Measurements from ENCODE around the gene SDCCAG8.

DNA sequence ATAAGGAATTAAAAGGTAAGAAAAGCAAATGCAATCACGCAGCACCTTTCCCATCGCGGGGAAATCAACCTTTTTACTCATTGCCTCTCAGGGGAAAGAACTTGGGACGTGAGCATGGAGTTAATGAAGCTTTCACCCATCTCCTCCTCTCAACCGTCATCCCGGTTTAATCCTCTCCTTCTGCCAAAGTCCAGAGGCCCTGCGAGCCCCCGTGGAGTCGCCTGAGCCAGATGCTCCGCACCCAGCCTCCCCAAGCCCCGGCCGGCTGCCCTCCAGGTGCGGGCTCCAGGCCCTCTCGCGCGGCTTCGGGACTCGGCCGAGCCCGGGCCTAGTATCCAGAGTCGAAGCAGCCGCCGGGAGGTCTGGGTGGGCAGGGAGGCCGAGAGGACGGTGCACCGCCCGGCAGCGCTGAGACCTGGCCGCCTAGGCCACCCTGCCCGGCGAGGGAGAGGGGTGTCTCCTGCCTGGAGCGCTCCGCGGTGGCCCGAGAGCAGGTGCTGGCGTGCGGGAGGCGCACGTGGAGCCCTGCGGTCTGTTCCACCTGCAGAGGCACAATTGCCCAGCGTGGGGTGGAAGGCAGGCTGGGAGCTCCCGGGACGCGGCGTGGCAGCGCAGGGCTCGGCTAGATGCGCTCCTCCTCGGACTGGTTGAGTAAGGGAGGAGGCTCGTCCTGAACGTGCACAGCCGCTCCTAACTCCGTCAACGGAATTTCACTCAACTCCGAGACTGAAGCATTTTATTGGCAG is 218.5 kb downstream of the SDCCAG8 start:
- TF ChIP-seq, protein P1, sequence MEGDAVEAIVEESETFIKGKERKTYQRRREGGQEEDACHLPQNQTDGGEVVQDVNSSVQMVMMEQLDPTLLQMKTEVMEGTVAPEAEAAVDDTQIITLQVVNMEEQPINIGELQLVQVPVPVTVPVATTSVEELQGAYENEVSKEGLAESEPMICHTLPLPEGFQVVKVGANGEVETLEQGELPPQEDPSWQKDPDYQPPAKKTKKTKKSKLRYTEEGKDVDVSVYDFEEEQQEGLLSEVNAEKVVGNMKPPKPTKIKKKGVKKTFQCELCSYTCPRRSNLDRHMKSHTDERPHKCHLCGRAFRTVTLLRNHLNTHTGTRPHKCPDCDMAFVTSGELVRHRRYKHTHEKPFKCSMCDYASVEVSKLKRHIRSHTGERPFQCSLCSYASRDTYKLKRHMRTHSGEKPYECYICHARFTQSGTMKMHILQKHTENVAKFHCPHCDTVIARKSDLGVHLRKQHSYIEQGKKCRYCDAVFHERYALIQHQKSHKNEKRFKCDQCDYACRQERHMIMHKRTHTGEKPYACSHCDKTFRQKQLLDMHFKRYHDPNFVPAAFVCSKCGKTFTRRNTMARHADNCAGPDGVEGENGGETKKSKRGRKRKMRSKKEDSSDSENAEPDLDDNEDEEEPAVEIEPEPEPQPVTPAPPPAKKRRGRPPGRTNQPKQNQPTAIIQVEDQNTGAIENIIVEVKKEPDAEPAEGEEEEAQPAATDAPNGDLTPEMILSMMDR (IDR thresholded peaks at IDR 0.05) = no peak
- TF ChIP-seq CHD4 (IDR thresholded peaks at IDR 0.05; ENCODE audit: borderline replicate concordance) (no peak), EHMT2 (IDR thresholded peaks at IDR 0.05; ENCODE audit: low read depth) (no peak), EP300 (IDR thresholded peaks at IDR 0.05) (no peak), JUN (IDR thresholded peaks at IDR 0.05) (no peak), CBX2 (IDR thresholded peaks at IDR 0.05; ENCODE audit: borderline replicate concordance, low read depth) (no peak), MYC (IDR thresholded peaks at IDR 0.05; ENCODE audit: borderline replicate concordance, low read length) (no peak), MAFK (IDR thresholded peaks at IDR 0.05; ENCODE audit: partially characterized antibody) (no peak), RAD21 (conservative IDR thresholded peaks at IDR 0.05 in 1 of 2, IDR thresholded peaks at IDR 0.05 in 1 of 2) (no peak), RFX5 (IDR thresholded peaks at IDR 0.05) (no peak), POLR2A (IDR thresholded peaks at IDR 0.05; ENCODE audit: low read length) (no peak), BHLHE40 (IDR thresholded peaks at IDR 0.05; ENCODE audit: low read depth, low read length) (no peak)
- TF ChIP-seq, protein P2, sequence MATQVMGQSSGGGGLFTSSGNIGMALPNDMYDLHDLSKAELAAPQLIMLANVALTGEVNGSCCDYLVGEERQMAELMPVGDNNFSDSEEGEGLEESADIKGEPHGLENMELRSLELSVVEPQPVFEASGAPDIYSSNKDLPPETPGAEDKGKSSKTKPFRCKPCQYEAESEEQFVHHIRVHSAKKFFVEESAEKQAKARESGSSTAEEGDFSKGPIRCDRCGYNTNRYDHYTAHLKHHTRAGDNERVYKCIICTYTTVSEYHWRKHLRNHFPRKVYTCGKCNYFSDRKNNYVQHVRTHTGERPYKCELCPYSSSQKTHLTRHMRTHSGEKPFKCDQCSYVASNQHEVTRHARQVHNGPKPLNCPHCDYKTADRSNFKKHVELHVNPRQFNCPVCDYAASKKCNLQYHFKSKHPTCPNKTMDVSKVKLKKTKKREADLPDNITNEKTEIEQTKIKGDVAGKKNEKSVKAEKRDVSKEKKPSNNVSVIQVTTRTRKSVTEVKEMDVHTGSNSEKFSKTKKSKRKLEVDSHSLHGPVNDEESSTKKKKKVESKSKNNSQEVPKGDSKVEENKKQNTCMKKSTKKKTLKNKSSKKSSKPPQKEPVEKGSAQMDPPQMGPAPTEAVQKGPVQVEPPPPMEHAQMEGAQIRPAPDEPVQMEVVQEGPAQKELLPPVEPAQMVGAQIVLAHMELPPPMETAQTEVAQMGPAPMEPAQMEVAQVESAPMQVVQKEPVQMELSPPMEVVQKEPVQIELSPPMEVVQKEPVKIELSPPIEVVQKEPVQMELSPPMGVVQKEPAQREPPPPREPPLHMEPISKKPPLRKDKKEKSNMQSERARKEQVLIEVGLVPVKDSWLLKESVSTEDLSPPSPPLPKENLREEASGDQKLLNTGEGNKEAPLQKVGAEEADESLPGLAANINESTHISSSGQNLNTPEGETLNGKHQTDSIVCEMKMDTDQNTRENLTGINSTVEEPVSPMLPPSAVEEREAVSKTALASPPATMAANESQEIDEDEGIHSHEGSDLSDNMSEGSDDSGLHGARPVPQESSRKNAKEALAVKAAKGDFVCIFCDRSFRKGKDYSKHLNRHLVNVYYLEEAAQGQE (IDR thresholded peaks at IDR 0.05) = no peak

All from A549 (cell line).